ENCODE results near the gene MORN2. TPM values are rescaled to one million over a fixed set of nuclear protein-coding genes. Genes with fewer than 3 reads are reported as not detected.

The MORN2 gene
- 7.7 TPM in 2 replicates for total RNA-seq

DNA sequence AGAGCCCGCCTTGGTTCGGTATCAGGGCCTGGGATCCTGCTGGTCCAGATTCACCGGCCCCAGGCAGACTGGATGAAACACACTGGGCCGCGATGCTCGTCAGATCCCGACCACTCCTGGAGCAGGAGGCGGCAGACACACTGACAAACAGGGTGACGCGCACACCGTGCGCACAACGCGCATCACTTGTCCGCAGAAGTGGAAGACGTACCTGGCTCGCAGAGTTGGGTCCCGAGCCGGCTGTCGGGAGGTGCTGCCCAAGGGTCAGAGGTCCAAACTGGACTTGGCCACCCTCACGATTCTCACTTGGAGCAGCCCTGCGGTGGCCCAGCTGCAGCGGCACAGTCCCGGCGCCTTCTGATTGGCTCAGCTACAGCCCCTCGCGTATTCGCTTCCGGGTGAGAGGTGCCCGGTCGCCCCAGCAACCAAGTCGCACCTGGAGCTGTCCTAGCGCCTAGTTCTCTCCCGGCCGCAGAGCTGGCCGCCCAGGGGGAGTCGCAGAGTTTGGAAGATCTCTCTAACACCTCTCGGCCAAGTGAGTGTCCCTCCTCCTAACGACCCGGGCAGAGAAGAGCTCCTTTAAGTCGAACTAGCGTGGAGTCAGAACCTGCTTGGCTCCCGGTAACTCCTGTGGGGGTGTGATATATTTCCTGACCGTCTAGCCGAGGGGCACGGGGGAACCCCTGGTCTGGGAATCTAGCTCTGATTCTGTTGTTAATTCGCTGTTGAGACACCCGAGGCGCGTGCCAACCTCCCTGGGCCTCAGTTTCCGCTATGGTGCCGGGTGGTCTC, at the start of gene MORN2, which contains the start of gene DHX57:
MORN2 (plus strand) TSS at position 401 of the 792 bp plus-strand sequence.
DHX57 (minus strand) TSS at position 359 of the 792 bp plus-strand sequence. CDS start 7,529 bp downstream, outside the sequence.

DNA sequence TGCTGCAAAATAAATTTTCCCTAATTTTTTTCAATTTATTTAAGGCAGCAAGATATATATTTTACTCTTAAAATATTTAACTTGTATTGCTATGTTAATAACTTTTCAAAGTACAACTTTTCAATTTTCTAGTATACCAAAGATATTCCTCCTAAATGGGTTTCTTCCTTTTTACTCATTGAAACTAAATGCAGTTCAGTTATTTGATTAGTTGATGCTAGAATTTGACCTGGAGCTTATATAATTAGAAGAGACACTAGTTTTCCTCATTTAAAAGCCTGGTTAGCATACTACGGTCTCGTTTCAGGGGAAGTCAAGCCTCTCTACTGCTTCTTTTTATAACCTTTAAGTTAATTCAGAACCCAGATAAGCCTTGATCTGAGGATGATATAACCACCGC, 13.8 kb downstream of the MORN2 start, which contains the start of gene ARHGEF33:
ARHGEF33 (plus strand) TSS at position 301 of the 400 bp plus-strand sequence. CDS start 29,573 bp downstream, outside the sequence.

Other genes starting within 250 kb of the MORN2 start
- gene GALM, start 209.9 kb upstream of the MORN2 start, total RNA-seq, result 2.4 and 3.6 TPM in 2 replicates
- gene SRSF7, start 124.6 kb upstream of the MORN2 start, total RNA-seq, result 45.2 and 95.4 TPM in 2 replicates
- gene GEMIN6, start 97.8 kb upstream of the MORN2 start, total RNA-seq, result 13.2 and 15.4 TPM in 2 replicates
- gene DHX57, start within 50 bp of the MORN2 start, total RNA-seq, result 10.4 and 13.4 TPM in 2 replicates
- gene ARHGEF33, start 13.9 kb downstream of the MORN2 start, total RNA-seq, result under 0.01 and 0.64 TPM in 2 replicates
- gene SOS1, start 245.1 kb downstream of the MORN2 start, total RNA-seq, result 7.7 and 11.3 TPM in 2 replicates

Measured in tracheal epithelial cell (primary cell).